Measurements from ENCODE around the gene ZNF407.

Gene ZNF407

DNA sequence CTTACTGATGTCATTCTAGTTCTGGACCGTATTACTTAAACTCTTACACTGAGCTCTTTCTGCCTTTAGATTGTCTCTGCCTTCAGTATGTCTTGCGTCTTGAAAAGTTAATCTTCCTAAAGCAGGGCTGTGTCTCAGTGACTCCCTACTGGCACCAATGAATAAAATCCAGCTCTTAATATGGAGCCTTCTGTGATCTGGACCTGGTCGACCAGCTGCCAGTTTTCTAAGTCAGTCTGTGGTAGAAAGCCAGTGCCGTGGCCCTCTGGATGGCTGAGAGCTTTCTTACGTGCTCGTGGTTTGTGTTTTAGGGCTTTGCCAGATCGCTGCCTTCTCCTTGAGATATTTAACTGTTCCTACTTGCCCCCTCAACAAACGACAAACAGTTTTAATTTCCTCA, 26.8 kb downstream of the ZNF407 start:
- TF ChIP-seq CTCF (conservative IDR thresholded peaks at IDR 0.05; ENCODE audit: low read depth, low read length): no peak
- H3K9ac ChIP-seq: no peak overlapping the region
- no peaks in the 10 kb centered on the region for H4K20me1 ChIP-seq (ENCODE audit: insufficient read depth)
- no peaks in the 10 kb centered on the region for H3K36me3 ChIP-seq (ENCODE audit: insufficient read depth)
- H3K79me2 ChIP-seq (ENCODE audit: insufficient read depth, low read depth): peaks cover 16% of the 10 kb centered on the region; the same call in 1 of the 2 replicates
- no peak overlapping the region for H3K27ac ChIP-seq
- no peak overlapping the region for H2AFZ ChIP-seq (ENCODE audit: low read depth)
- no peaks in the 10 kb centered on the region for H3K4me1 ChIP-seq (ENCODE audit: low read depth, poor library complexity, severe bottlenecking)
- H3K4me2 ChIP-seq: no peak overlapping the region
- H3K27me3 ChIP-seq (ENCODE audit: insufficient read depth, low read depth): no peaks in the 10 kb centered on the region
- no peak overlapping the region for H3K4me3 ChIP-seq (IDR thresholded peaks at IDR 0.05; ENCODE audit: insufficient read depth, low read depth, low read length)

GRCh38 chr18:74625157-74625556, 27.5 kb downstream of the ZNF407 start:
- Histone ChIP-seq H3K27me3 (ENCODE audit: insufficient read depth, low read depth) (no peaks in the 10 kb centered on the region), H3K4me3 (IDR thresholded peaks at IDR 0.05; ENCODE audit: insufficient read depth, low read depth, low read length) (no peak overlapping the region), H3K36me3 (ENCODE audit: insufficient read depth) (no peaks in the 10 kb centered on the region), H3K4me1 (ENCODE audit: low read depth, poor library complexity, severe bottlenecking) (no peaks in the 10 kb centered on the region), H3K9ac (no peak overlapping the region), H4K20me1 (ENCODE audit: insufficient read depth) (no peaks in the 10 kb centered on the region), H2AFZ (ENCODE audit: low read depth) (no peak overlapping the region), H3K4me2 (no peak overlapping the region), H3K27ac (no peak overlapping the region), H3K79me2 (ENCODE audit: insufficient read depth, low read depth) (peaks cover 9% of the 10 kb centered on the region; the same call in 1 of the 2 replicates)
- no peak for TF ChIP-seq CTCF (conservative IDR thresholded peaks at IDR 0.05; ENCODE audit: low read depth, low read length)

DNA sequence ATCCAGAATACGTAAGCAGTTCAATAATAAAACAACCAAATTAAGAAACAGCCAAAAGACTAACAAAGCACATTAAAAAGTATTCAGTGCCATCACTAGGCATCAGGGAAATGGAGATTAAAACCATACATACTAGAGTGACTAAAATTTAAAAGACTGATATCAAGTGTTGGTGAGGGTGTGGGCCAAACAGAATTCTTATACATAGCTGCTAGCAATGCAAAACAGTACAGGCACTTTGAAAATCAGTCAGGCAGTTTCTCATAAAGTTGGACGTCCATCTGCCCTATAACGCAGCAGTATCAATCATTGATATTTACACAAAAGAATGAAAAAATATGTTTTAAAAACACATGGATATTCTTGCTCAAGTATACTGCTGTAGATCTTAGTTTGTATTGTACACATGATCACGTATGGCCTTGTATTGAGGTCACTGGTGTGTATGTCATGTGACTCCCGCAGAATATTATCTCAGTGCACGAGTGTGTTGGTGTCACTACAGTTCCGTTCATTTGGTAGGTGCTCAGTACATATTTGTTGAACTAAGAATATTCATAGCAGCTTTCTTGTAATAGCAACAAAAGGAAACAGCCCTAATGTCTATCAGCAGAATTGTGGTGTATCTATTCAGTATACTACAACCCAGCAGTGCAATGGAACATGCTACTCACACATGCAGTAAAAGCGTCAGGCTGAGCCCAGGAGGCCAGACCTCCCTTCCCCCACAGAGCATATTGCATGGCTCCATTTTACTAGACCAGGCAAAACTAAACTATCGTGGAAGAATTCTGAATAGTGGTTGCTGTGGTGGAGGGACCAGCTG, 28.6 kb downstream of the ZNF407 start:
- Histone ChIP-seq H4K20me1 (ENCODE audit: insufficient read depth) (no peaks in the 10 kb centered on the region), H3K27ac (no peak overlapping the region), H3K9ac (no peak overlapping the region), H3K4me1 (ENCODE audit: low read depth, poor library complexity, severe bottlenecking) (no peaks in the 10 kb centered on the region), H3K4me2 (no peak overlapping the region), H3K27me3 (ENCODE audit: insufficient read depth, low read depth) (no peaks in the 10 kb centered on the region), H3K79me2 (ENCODE audit: insufficient read depth, low read depth) (peaks cover 6% of the 10 kb centered on the region; the same call in 1 of the 2 replicates), H2AFZ (ENCODE audit: low read depth) (no peak overlapping the region), H3K4me3 (IDR thresholded peaks at IDR 0.05; ENCODE audit: insufficient read depth, low read depth, low read length) (no peak overlapping the region), H3K36me3 (ENCODE audit: insufficient read depth) (no peaks in the 10 kb centered on the region)
- no peak for TF ChIP-seq CTCF (conservative IDR thresholded peaks at IDR 0.05; ENCODE audit: low read depth, low read length)

DNA sequence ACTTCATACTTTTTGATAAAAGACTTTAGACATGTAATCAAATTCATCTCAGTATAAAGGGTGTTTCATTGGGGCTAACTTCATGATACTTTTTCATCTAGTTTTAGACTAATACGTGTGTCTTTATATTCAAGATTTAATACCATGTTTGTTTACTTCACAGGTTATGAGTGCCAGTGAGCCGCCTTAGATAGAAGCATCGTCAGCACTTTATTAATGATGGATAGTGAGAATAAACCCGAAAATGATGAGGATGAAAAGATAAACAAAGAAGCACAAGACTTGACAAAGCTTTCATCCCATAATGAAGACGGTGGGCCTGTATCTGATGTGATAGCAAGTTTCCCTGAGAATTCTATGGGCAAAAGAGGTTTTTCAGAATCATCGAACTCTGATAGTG, 33.1 kb downstream of the ZNF407 start:
- no peaks in the 10 kb centered on the region for H3K27me3 ChIP-seq (ENCODE audit: insufficient read depth, low read depth)
- H3K36me3 ChIP-seq (ENCODE audit: insufficient read depth): no peaks in the 10 kb centered on the region; the same call in 1 of the 2 replicates
- no peak overlapping the region for H2AFZ ChIP-seq (ENCODE audit: low read depth)
- no peak for TF ChIP-seq CTCF (conservative IDR thresholded peaks at IDR 0.05; ENCODE audit: low read depth, low read length)
- H3K4me3 ChIP-seq (IDR thresholded peaks at IDR 0.05; ENCODE audit: insufficient read depth, low read depth, low read length): no peak overlapping the region
- H3K9ac ChIP-seq: no peak overlapping the region
- H3K4me2 ChIP-seq: no peak overlapping the region
- no peak overlapping the region for H3K27ac ChIP-seq
- no peaks in the 10 kb centered on the region for H3K4me1 ChIP-seq (ENCODE audit: low read depth, poor library complexity, severe bottlenecking)
- H4K20me1 ChIP-seq (ENCODE audit: insufficient read depth): no peaks in the 10 kb centered on the region
- H3K79me2 ChIP-seq (ENCODE audit: insufficient read depth, low read depth): peaks cover 6% of the 10 kb centered on the region; the same call in 1 of the 2 replicates

Measured in KMS-11 (cell line).